Endothelial cell of umbilical vein (primary cell): Measurements from ENCODE around the gene JARID2. TPM values are rescaled to one million over a fixed set of nuclear protein-coding genes. Genes with fewer than 3 reads are reported as not detected.

Experiments used
- BruUV-seq: library from RNA; stranded (reverse); fragments of 400-500 nt; replicated peaks from 2 replicates; lab custom pipeline; 2021; lab: Mats Ljungman, UMichigan
- CTCF ChIA-PET: fragments of 300-600, 350-600 bp; sonication (Branson Sonifier 250); formaldehyde crosslinking; loops from one replicate; lab custom pipeline; 2021; ENCODE audit warnings: antibody characterized with exemption, inconsistent platforms; lab: Charles Lee
- POLR2A ChIA-PET: fragments of 300-600, 350-600 bp; sonication (Branson Sonifier 250); formaldehyde crosslinking; loops from one replicate; lab custom pipeline; 2021; ENCODE audit warnings: antibody characterized with exemption, inconsistent platforms; lab: Charles Lee
- DNase-seq: peaks from one replicate; pipeline ENCODE4 v3.0.0-alpha.2; 2011; ENCODE audit warnings: low read depth, low spot score
- FAIRE-seq: peaks from 2 replicates; lab custom pipeline; 2011; peaks lifted over from hg19 to GRCh38; lab: Jason Lieb, UNC
- H2AFZ ChIP-seq: 2 replicates; pipeline ENCODE4 v1.6.0; 2012; ENCODE audit warnings: low read depth, low read length, control low read depth, inconsistent platforms
- H3K27ac ChIP-seq: 2 replicates; pipeline ENCODE4 v1.5.1; 2011; ENCODE audit warnings: low read depth, mild to moderate bottlenecking, control low read depth, low read length, moderate library complexity; ENCODE audit not compliant: insufficient read depth
- H3K27me3 ChIP-seq, 2 experiments: 2 replicates each; pipeline versions ENCODE4 v1.6.0 to v1.6.1; 2011; ENCODE audit warnings: low read length in 2 of 2, mixed read lengths in 1 of 2; ENCODE audit not compliant: control insufficient read depth in 2 of 2, insufficient read depth in 2 of 2
- H3K36me3 ChIP-seq, 2 experiments: 2 replicates in 1 of 2; 3 replicates in 1 of 2; pipeline ENCODE4 v1.5.1; 2011; ENCODE audit warnings: low read length in 2 of 2, mild to moderate bottlenecking in 1 of 2, moderate library complexity in 1 of 2; ENCODE audit not compliant: control insufficient read depth in 2 of 2, insufficient read depth in 2 of 2; ENCODE audit errors: extremely low read depth in 1 of 2
- H3K4me1 ChIP-seq: 3 replicates; pipeline ENCODE4 v1.5.1; 2011; ENCODE audit warnings: mild to moderate bottlenecking, low read length; ENCODE audit not compliant: control insufficient read depth, insufficient read depth; ENCODE audit errors: extremely low read depth
- H3K4me2 ChIP-seq: 2 replicates; pipeline ENCODE4 v1.6.1; 2011; ENCODE audit warnings: low read length, control low read depth, mixed read lengths; ENCODE audit not compliant: insufficient read depth
- H3K4me3 ChIP-seq, 3 experiments: fragments of 200-600 bp in 1 of 3; sonication (generic), shearing (Covaris generic) in 1 of 3; replicated peaks in 1 of 3; 2 replicates each; pipeline ENCODE4 v1.5.1; 2011 to 2016; ENCODE audit warnings: control low read depth in 3 of 3, low read length in 3 of 3, mild to moderate bottlenecking in 2 of 3, inconsistent platforms in 1 of 3, low read depth in 1 of 3, moderate library complexity in 1 of 3; ENCODE audit not compliant: insufficient read depth in 1 of 3
- H3K79me2 ChIP-seq: 2 replicates; pipeline ENCODE4 v1.6.0; 2012; ENCODE audit warnings: low read length, inconsistent platforms; ENCODE audit not compliant: control insufficient read depth, insufficient read depth
- H3K9ac ChIP-seq: replicated peaks from 2 replicates; pipeline ENCODE3; 2011; ENCODE audit warnings: low read length, control low read depth; ENCODE audit not compliant: insufficient read depth; ENCODE audit errors: extremely low read depth
- H3K9me1 ChIP-seq: replicated peaks from 3 replicates; pipeline ENCODE4 v1.6.0; 2011; ENCODE audit warnings: mild to moderate bottlenecking, low read length; ENCODE audit not compliant: control insufficient read depth, insufficient read depth; ENCODE audit errors: extremely low read depth
- H3K9me3 ChIP-seq: replicated peaks from 2 replicates; pipeline ENCODE4 v1.5.1; 2012; ENCODE audit warnings: low read length, inconsistent platforms; ENCODE audit not compliant: control insufficient read depth, insufficient read depth
- H4K20me1 ChIP-seq: replicated peaks from 2 replicates; pipeline ENCODE3; 2011; ENCODE audit warnings: mild to moderate bottlenecking, low read length; ENCODE audit not compliant: control insufficient read depth, insufficient read depth; ENCODE audit errors: extremely low read depth
- EZH2 ChIP-seq: IDR thresholded peaks from 2 replicates; pipeline ENCODE4 v1.6.1; 2012; ENCODE audit warnings: borderline replicate concordance, low read depth, mild to moderate bottlenecking, moderate library complexity, low read length, inconsistent platforms; ENCODE audit not compliant: severe bottlenecking
- FOS ChIP-seq: IDR thresholded peaks from 2 replicates; pipeline ENCODE4 v1.6.1; 2011; ENCODE audit warnings: mild to moderate bottlenecking, low read length, moderate library complexity, borderline replicate concordance; ENCODE audit not compliant: insufficient read depth
- GATA2 ChIP-seq: IDR thresholded peaks from 2 replicates; pipeline ENCODE4 v1.7.0; 2011; ENCODE audit warnings: low read depth, mild to moderate bottlenecking, moderate library complexity, mixed read lengths, low read length; ENCODE audit not compliant: insufficient read length, insufficient read depth
- JUN ChIP-seq: IDR thresholded peaks from 2 replicates; pipeline ENCODE4 v1.6.1; 2011; ENCODE audit warnings: borderline replicate concordance, low read depth; ENCODE audit not compliant: insufficient read length, insufficient read depth
- MYC ChIP-seq: IDR thresholded peaks from one replicate; pipeline ENCODE4 v1.6.1; 2011; ENCODE audit warnings: mild to moderate bottlenecking, low read depth, low read length
- POLR2A ChIP-seq: IDR thresholded peaks from 2 replicates; pipeline ENCODE4 v1.6.1; 2012; ENCODE audit warnings: low read depth, mild to moderate bottlenecking, control low read depth, low read length
- POLR2AphosphoS5 ChIP-seq: IDR thresholded peaks from 2 replicates; pipeline ENCODE4 v1.6.1; 2012; ENCODE audit warnings: low read depth, mild to moderate bottlenecking, control low read depth, low read length, moderate library complexity; ENCODE audit not compliant: insufficient read depth
- dilution Hi-C: fragments of 300-500 bp; cut with MboI; formaldehyde crosslinking; loops from one replicate; pipeline ENCODE4 v1.15.0; 2019; ENCODE audit warnings: low sequenced_read_pairs; ENCODE audit not compliant: extremely low pct_ligation_motif_present
- intact Hi-C: fragments of 100-400 bp; cut with micrococcal nuclease; formaldehyde crosslinking; loops from one replicate; pipeline ENCODE4 v1.10.0; 2022
- polyA plus RNA-seq, 4 experiments: library from polyadenylated mRNA; depleted of rRNA in 3 of 4; stranded (reverse) in 3 of 4; unstranded in 1 of 4; fragments of >200 nt; gene quantifications; 2 replicates each; pipeline versions ENCODE4 v1.2.1 to v1.2.3, GENCODE V29; 2011 to 2012; ENCODE audit warnings: missing spikeins in 1 of 4
- total RNA-seq: library from RNA; stranded (reverse); gene quantifications from 2 replicates; pipeline ENCODE4 v1.2.3, GENCODE V29; 2021
- TF ChIP-seq, protein P1 (sequence below), 2 donors: IDR thresholded peaks; 1 replicate in 1 of 2; 2 replicates in 1 of 2; pipeline ENCODE4 v1.5.1; 2011; ENCODE audit warnings: low read length in 2 of 2, mild to moderate bottlenecking in 2 of 2, moderate library complexity in 2 of 2, control low read depth in 1 of 2, inconsistent platforms in 1 of 2, low read depth in 1 of 2; ENCODE audit not compliant: insufficient read depth in 1 of 2; ENCODE audit errors: extremely low read depth in 1 of 2
- TF ChIP-seq, protein P2 (sequence below): IDR thresholded peaks from 2 replicates; pipeline ENCODE4 v1.6.1; 2011; ENCODE audit not compliant: insufficient read depth, insufficient read length

Gene JARID2
- total and polyA plus RNA-seq, 2 donors (not counting 3 experiments of a cell fraction or from before 2014, with no cell fraction given): 2.9 to 10.6 TPM

GRCh38 chr6:15441215-15441868 is 195.5 kb downstream of the JARID2 start:
- H3K4me3 ChIP-seq: no peak overlapping the region
- no peak overlapping the region for H3K4me2 ChIP-seq
- peaks cover 4% of the 10 kb centered on the region for H4K20me1 ChIP-seq
- H3K4me1 ChIP-seq: peaks cover 5% of the 10 kb centered on the region
- H3K79me2 ChIP-seq: no peaks in the 10 kb centered on the region
- no TSS peak for BruUV-seq
- no peaks in the 10 kb centered on the region for H3K9me3 ChIP-seq
- H3K9me1 ChIP-seq: no peaks in the 10 kb centered on the region
- H3K27ac ChIP-seq: no peak overlapping the region
- intact Hi-C loops: loop anchor here (1.0 to 10.0 kb wide), 4 partner anchors 51 to 1230 kb away; partner anchors contain the start of gene JARID2
- H3K27me3 ChIP-seq: no peaks in the 10 kb centered on the region
- dilution Hi-C loops: no loop called here
- FAIRE-seq (peak; percentile 80), DNase-seq (peak; percentile 63)
- no peak overlapping the region for H2AFZ ChIP-seq
- TF ChIP-seq JUN (no peak), GATA2 (no peak)
- TF ChIP-seq, protein P1, sequence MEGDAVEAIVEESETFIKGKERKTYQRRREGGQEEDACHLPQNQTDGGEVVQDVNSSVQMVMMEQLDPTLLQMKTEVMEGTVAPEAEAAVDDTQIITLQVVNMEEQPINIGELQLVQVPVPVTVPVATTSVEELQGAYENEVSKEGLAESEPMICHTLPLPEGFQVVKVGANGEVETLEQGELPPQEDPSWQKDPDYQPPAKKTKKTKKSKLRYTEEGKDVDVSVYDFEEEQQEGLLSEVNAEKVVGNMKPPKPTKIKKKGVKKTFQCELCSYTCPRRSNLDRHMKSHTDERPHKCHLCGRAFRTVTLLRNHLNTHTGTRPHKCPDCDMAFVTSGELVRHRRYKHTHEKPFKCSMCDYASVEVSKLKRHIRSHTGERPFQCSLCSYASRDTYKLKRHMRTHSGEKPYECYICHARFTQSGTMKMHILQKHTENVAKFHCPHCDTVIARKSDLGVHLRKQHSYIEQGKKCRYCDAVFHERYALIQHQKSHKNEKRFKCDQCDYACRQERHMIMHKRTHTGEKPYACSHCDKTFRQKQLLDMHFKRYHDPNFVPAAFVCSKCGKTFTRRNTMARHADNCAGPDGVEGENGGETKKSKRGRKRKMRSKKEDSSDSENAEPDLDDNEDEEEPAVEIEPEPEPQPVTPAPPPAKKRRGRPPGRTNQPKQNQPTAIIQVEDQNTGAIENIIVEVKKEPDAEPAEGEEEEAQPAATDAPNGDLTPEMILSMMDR (IDR thresholded peaks at IDR 0.05; ENCODE audit: extremely low read depth in 1 of 2, insufficient read depth in 1 of 2, low read depth in 1 of 2, low read length in 2 of 2): peak; percentile 73 to 75
- ChIA-PET POLR2A (no interaction called here), CTCF (interaction anchor here (0.6 to 1.8 kb wide), 8 partner anchors 22 to 1312 kb away, joined by 3 to 7 read pairs (median 3); no protein-coding TSS in a partner anchor)
- H3K9ac ChIP-seq: no peak overlapping the region
- no peaks in the 10 kb centered on the region for H3K36me3 ChIP-seq

- Histone ChIP-seq H3K27ac (no peak overlapping the region), H3K79me2 (no peaks in the 10 kb centered on the region), H3K4me1 (peaks cover 4% of the 10 kb centered on the region), H3K9me1 (no peaks in the 10 kb centered on the region), H3K9me3 (no peaks in the 10 kb centered on the region), H3K4me2 (no peak overlapping the region), H3K36me3 (no peaks in the 10 kb centered on the region), H3K9ac (no peak overlapping the region), H3K27me3 (no peaks in the 10 kb centered on the region), H3K4me3 (no peak overlapping the region), H2AFZ (no peak overlapping the region), H4K20me1 (peaks cover 4% of the 10 kb centered on the region)
- dilution Hi-C loops: no loop called here
- FAIRE-seq (no peak), DNase-seq (no peak)
- intact Hi-C loops: loop anchor here (1.0 to 10.0 kb wide), 5 partner anchors 51 to 1231 kb away; partner anchors contain the start of gene JARID2
- CTCF ChIA-PET: interaction anchor here (1.0 to 1.6 kb wide), 2 partner anchors 52 to 177 kb away, joined by 3 to 5 read pairs; no protein-coding TSS in a partner anchor
- no peak for TF ChIP-seq EZH2
- no peak for TF ChIP-seq FOS
- no peak for TF ChIP-seq JUN
- TF ChIP-seq MYC: no peak
- TF ChIP-seq, protein P1 (IDR thresholded peaks at IDR 0.05; ENCODE audit: extremely low read depth in 1 of 2, insufficient read depth in 1 of 2, low read depth in 1 of 2, low read length in 2 of 2): no peak
- TF ChIP-seq GATA2: no peak
- TF ChIP-seq, protein P2, sequence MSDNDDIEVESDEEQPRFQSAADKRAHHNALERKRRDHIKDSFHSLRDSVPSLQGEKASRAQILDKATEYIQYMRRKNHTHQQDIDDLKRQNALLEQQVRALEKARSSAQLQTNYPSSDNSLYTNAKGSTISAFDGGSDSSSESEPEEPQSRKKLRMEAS: no peak
- TF ChIP-seq POLR2AphosphoS5: no peak
- TF ChIP-seq POLR2A: no peak
- BruUV-seq: no TSS peak
- POLR2A ChIA-PET: no interaction called here
Measured at GRCh38 chr6:15441981-15442380, 196.1 kb downstream of the JARID2 start.
